ENCODE results near the gene NRXN3. TPM values are rescaled to one million over a fixed set of nuclear protein-coding genes. Genes with fewer than 3 reads are reported as not detected.

Gene NRXN3
- total and polyA plus RNA-seq, 2 of the 13 experiments (the other 11 are each of a cell fraction or from before 2014, with no cell fraction given): 0.03 TPM; not detected in 1

DNA sequence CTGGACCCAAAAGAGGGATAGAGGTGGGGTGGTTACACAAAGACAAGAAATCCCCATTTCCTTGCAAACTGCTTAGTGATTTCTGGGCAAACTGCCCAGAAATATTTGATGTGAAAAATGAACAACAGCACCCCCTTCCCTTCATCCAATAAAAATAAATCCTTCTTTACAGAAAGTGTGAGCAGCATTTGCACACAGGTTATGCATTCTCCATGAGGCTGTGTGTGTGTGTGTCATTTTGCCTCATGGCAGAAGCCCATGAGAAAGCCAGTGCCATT, 17.2 kb upstream of the NRXN3 start (continued):
- TF ChIP-seq, protein P1, sequence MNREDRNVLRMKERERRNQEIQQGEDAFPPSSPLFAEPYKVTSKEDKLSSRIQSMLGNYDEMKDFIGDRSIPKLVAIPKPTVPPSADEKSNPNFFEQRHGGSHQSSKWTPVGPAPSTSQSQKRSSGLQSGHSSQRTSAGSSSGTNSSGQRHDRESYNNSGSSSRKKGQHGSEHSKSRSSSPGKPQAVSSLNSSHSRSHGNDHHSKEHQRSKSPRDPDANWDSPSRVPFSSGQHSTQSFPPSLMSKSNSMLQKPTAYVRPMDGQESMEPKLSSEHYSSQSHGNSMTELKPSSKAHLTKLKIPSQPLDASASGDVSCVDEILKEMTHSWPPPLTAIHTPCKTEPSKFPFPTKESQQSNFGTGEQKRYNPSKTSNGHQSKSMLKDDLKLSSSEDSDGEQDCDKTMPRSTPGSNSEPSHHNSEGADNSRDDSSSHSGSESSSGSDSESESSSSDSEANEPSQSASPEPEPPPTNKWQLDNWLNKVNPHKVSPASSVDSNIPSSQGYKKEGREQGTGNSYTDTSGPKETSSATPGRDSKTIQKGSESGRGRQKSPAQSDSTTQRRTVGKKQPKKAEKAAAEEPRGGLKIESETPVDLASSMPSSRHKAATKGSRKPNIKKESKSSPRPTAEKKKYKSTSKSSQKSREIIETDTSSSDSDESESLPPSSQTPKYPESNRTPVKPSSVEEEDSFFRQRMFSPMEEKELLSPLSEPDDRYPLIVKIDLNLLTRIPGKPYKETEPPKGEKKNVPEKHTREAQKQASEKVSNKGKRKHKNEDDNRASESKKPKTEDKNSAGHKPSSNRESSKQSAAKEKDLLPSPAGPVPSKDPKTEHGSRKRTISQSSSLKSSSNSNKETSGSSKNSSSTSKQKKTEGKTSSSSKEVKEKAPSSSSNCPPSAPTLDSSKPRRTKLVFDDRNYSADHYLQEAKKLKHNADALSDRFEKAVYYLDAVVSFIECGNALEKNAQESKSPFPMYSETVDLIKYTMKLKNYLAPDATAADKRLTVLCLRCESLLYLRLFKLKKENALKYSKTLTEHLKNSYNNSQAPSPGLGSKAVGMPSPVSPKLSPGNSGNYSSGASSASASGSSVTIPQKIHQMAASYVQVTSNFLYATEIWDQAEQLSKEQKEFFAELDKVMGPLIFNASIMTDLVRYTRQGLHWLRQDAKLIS (CRISPR knock-in tag; IDR thresholded peaks at IDR 0.05): no peak

DNA sequence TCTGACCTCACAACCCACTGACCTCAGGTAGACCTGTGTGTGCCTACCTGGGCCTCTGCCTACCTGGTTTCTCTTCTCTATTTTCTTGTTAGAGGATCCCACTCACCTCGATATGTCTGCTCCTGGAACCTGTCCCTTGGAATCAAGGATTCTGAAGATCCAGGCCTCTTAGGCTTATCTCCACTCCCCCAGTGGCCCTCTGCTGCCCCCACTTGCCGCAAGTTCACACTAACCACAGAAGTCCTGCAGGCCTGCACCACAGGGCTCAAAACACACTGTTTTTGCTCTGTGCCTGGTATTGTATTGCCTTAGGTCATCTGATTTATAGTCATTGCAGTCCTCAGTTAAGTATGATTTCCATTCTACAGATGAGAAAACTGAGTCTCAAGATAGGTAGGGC, 15.3 kb upstream of the NRXN3 start:
- Histone ChIP-seq H3K4me1 (ENCODE audit: insufficient read depth, low read length) (no peaks in the 10 kb centered on the region), H3K9ac (ENCODE audit: insufficient read depth, low read depth, low read length) (no peak overlapping the region), H3K9me3 (ENCODE audit: low read length) (no peaks in the 10 kb centered on the region), H2AFZ (ENCODE audit: low read length) (no peak overlapping the region), H3K27ac (ENCODE audit: extremely low read length, insufficient read depth, low read length) (no peak overlapping the region), H3K79me2 (ENCODE audit: insufficient read depth, low read length) (no peaks in the 10 kb centered on the region), H3K4me3 (replicated peaks in 1 of 3; ENCODE audit: insufficient read depth in 1 of 3, low read depth in 2 of 3, low read length in 3 of 3) (no peak overlapping the region), H3K36me3 (replicated peaks in 1 of 2; ENCODE audit: control insufficient read depth in 1 of 2, insufficient read depth in 2 of 2, low read length in 2 of 2) (no peaks in the 10 kb centered on the region), H3K27me3 (ENCODE audit: control insufficient read depth in 1 of 2, insufficient read depth in 2 of 2, low read length in 2 of 2) (no peaks in the 10 kb centered on the region), H3K4me2 (ENCODE audit: low read depth, low read length) (no peak overlapping the region), H4K20me1 (ENCODE audit: insufficient read depth, low read length) (no peaks in the 10 kb centered on the region)
- TF ChIP-seq, protein P1 (CRISPR knock-in tag; IDR thresholded peaks at IDR 0.05): no peak
- TF ChIP-seq, protein P2, sequence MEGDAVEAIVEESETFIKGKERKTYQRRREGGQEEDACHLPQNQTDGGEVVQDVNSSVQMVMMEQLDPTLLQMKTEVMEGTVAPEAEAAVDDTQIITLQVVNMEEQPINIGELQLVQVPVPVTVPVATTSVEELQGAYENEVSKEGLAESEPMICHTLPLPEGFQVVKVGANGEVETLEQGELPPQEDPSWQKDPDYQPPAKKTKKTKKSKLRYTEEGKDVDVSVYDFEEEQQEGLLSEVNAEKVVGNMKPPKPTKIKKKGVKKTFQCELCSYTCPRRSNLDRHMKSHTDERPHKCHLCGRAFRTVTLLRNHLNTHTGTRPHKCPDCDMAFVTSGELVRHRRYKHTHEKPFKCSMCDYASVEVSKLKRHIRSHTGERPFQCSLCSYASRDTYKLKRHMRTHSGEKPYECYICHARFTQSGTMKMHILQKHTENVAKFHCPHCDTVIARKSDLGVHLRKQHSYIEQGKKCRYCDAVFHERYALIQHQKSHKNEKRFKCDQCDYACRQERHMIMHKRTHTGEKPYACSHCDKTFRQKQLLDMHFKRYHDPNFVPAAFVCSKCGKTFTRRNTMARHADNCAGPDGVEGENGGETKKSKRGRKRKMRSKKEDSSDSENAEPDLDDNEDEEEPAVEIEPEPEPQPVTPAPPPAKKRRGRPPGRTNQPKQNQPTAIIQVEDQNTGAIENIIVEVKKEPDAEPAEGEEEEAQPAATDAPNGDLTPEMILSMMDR (CRISPR knock-in tag; IDR thresholded peaks at IDR 0.05): peak; percentile 48
- TF ChIP-seq STAG1 (CRISPR knock-in tag; IDR thresholded peaks at IDR 0.05) (peak; percentile 50; the same call in 1 of the 2 replicates), ZNF816 (CRISPR knock-in tag; IDR thresholded peaks at IDR 0.05; ENCODE audit: borderline replicate concordance) (no peak)
- TF ChIP-seq, protein P3, sequence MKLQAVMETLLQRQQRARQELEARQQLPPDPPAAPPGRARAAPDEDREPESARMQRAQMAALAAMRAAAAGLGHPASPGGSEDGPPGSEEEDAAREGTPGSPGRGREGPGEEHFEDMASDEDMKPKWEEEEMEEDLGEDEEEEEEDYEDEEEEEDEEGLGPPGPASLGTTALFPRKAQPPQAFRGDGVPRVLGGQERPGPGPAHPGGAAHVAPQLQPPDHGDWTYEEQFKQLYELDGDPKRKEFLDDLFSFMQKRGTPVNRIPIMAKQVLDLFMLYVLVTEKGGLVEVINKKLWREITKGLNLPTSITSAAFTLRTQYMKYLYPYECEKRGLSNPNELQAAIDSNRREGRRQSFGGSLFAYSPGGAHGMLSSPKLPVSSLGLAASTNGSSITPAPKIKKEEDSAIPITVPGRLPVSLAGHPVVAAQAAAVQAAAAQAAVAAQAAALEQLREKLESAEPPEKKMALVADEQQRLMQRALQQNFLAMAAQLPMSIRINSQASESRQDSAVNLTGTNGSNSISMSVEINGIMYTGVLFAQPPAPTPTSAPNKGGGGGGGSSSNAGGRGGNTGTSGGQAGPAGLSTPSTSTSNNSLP (IDR thresholded peaks at IDR 0.05; ENCODE audit: low read depth, low read length): no peak
- FAIRE-seq (no peak), DNase-seq (ENCODE audit: low spot score) (no peak), ATAC-seq (peak; percentile 69)
- CTCF ChIA-PET (ENCODE audit: low intra/inter-chr PET ratio, low total read pairs): no interaction called here
- in situ Hi-C loops (cut with HindIII; ENCODE audit: extremely low pct_ligation_motif_present, low pct_unique_long_range_greater_than_20kb) (loop anchor here (25.0 kb wide), 1 partner anchor 682 kb away; no protein-coding TSS in a partner anchor), intact Hi-C loops (cut with micrococcal nuclease; ENCODE audit: unreplicated experiment) (loop anchor here (2.0 kb wide), 1 partner anchor 132 kb away; no protein-coding TSS in a partner anchor)
- POLR2A ChIA-PET: no interaction called here
- no TSS peak for BruUV-seq (replicated peaks)
- WGBS (ENCODE audit: low lambda C conversion rate): 0% methylated on average over 2 of the region's 2 CpGs

All from HepG2 (cell line).